Measurements from ENCODE around the gene MAVS. TPM values are rescaled to one million over a fixed set of nuclear protein-coding genes. Genes with fewer than 3 reads are reported as not detected.

Gene MAVS
- total RNA-seq, 1 donor from 2014 or later: 41.5 TPM

DNA sequence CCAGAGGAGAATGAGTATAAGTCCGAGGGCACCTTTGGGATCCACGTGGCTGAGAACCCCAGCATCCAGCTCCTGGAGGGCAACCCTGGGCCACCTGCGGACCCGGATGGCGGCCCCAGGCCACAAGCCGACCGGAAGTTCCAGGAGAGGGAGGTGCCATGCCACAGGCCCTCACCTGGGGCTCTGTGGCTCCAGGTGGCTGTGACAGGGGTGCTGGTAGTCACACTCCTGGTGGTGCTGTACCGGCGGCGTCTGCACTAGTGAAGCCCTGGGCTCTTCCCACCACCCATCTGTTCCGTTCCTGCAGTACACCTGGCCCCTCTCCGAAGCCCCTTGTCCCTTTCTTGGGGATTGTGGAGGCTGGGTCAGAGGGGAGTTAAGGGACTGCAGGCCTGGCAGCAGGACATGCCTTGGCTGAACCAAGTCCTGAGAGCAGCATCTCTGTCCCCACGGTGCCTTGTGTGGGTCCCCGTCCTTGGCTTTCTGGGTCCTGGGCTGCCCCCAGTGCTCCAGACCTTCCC is 19.3 kb downstream of the MAVS start:
- intact Hi-C loops (cut with DNase I): no loop called here
- H3K4me3 ChIP-seq: no peak overlapping the region
- H3K27ac ChIP-seq: no peak overlapping the region
- no peak for DNase-seq
- no peaks in the 10 kb centered on the region for H3K9me3 ChIP-seq
- no peak for ATAC-seq
- no peaks in the 10 kb centered on the region for H3K4me1 ChIP-seq
- TF ChIP-seq, protein P1, sequence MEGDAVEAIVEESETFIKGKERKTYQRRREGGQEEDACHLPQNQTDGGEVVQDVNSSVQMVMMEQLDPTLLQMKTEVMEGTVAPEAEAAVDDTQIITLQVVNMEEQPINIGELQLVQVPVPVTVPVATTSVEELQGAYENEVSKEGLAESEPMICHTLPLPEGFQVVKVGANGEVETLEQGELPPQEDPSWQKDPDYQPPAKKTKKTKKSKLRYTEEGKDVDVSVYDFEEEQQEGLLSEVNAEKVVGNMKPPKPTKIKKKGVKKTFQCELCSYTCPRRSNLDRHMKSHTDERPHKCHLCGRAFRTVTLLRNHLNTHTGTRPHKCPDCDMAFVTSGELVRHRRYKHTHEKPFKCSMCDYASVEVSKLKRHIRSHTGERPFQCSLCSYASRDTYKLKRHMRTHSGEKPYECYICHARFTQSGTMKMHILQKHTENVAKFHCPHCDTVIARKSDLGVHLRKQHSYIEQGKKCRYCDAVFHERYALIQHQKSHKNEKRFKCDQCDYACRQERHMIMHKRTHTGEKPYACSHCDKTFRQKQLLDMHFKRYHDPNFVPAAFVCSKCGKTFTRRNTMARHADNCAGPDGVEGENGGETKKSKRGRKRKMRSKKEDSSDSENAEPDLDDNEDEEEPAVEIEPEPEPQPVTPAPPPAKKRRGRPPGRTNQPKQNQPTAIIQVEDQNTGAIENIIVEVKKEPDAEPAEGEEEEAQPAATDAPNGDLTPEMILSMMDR (IDR thresholded peaks at IDR 0.05): no peak
- H3K36me3 ChIP-seq: peaks cover 85% of the 10 kb centered on the region
- no peaks in the 10 kb centered on the region for H3K27me3 ChIP-seq

DNA sequence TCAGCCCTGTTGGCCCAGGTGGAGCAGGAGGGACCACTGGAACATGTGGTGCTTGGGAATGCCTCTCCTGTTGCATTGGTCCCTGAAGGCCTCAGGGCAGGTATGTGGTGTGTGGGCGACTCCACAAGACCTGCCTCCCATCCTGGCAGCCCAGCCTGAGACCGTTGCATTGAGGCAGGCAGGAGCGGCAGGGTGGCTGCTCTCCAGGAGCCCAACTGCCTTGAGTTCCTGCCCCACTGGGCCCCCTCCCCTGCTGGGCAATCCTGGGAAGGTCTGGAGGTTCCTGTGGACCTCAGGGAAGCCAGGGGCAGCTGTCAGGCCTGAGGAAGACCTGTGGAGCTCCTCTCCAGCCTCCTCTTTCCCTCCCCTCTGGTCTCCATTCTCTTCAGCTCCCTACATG is 19.8 kb downstream of the MAVS start:
- ATAC-seq (no peak), DNase-seq (no peak)
- H3K36me3 ChIP-seq: peaks cover 85% of the 10 kb centered on the region
- H3K4me3 ChIP-seq: no peak overlapping the region
- H3K4me1 ChIP-seq: no peaks in the 10 kb centered on the region
- TF ChIP-seq, protein P1 (IDR thresholded peaks at IDR 0.05): no peak
- no peaks in the 10 kb centered on the region for H3K9me3 ChIP-seq
- no peak overlapping the region for H3K27ac ChIP-seq
- intact Hi-C loops (cut with DNase I): no loop called here
- H3K27me3 ChIP-seq: no peaks in the 10 kb centered on the region

DNA sequence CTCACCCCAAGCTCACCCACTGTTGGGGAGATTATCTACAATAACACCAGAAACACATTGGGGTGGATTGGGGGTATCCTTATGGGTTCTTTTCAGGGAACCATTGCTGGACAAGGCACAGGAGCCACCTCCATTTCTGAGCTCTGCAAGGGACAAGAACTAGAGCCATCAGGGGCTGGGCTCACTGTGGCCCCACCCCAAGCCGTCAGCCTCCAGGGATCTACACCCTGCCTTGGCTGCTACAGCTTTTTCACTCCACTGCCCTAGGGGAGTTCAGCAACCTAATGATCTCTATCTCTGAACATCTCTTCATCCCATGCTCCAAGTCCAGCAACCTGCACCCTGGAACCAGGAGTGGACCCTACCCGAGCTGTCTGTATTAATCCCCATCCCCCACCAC is 21.2 kb downstream of the MAVS start:
- intact Hi-C loops (cut with DNase I): no loop called here
- Histone ChIP-seq H3K27me3 (no peaks in the 10 kb centered on the region), H3K4me3 (no peak overlapping the region), H3K4me1 (no peaks in the 10 kb centered on the region), H3K9me3 (no peaks in the 10 kb centered on the region), H3K27ac (no peak overlapping the region), H3K36me3 (peaks cover 76% of the 10 kb centered on the region)
- TF ChIP-seq, protein P1 (IDR thresholded peaks at IDR 0.05): no peak
- no peak for DNase-seq
- no peak for ATAC-seq

DNA sequence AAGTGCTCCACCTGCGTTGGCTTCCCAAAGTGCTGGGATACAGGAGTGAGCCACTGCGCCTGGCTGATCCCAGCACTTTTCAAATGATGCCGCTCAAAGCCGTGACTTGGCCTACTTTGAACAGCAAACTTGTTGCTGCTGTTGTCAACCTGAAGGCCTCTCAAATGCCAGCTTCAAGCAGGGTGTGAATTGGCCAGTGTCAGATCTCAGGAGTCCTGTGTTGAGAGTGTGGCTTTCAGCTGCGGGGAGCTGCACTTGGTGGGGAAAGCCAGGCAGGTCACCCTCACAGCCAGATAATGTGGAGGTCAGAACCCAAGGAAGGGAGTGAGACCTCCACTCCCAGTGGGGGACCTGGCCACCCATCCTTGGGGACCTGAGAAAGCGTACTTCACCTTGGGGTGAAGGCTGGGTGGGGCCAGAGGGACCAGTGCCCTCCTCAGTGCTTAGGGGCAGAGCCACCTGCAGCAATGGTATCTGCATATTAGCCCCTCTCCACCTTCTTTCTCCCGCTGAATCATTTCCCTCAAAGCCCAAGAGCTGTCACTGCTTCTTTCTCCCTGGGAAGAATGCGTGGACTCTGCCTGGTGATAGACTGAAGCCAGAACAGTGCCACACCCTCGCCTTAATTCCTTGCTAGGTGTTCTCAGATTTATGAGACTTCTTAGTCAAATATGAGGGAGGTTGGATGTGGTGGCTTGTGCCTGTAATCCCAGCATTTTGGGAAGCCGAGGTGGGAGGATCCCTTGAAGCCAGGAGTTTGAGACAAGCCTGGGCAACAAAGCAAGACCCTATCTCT is 23.4 kb downstream of the MAVS start:
- ATAC-seq (no peak), DNase-seq (no peak)
- Histone ChIP-seq H3K27me3 (no peaks in the 10 kb centered on the region), H3K27ac (no peak overlapping the region), H3K36me3 (peaks cover 65% of the 10 kb centered on the region), H3K4me1 (no peaks in the 10 kb centered on the region), H3K9me3 (no peaks in the 10 kb centered on the region), H3K4me3 (no peak overlapping the region)
- TF ChIP-seq, protein P1 (IDR thresholded peaks at IDR 0.05): no peak
- intact Hi-C loops (cut with DNase I): no loop called here

DNA sequence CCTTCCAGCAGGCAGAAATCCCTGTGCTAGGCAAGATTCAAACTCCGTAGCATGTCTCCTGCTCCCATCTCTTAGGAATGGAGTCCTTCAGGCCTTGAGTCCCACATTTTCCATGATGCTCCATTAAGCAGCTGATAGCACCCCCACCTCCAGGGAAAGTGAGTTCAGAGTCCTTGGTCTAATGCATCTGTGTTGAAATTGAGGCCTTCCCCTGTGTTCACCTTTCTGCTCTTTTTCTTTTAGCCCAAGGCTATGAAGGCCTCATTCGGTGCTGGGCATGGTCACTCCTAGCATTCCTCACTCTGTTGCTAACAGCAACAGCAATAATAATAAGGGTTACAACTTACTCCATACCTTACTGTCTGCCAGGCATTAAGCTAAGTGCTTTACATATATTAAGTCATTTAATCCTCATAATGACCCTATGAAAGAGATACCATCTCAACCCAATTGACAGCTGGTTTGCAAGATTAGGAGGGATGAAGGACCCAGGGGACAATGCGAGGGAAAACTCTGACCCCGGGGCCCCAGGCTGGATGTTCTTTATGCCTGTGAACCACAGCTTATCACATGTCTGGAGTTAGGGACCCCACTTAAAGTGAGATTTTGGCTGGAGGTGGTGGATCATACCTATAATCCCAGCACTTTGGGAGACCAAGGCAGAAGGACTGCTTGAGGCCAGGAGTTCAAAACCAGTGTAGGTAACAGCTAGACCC is 25.1 kb downstream of the MAVS start:
- Histone ChIP-seq H3K27ac (no peak overlapping the region), H3K27me3 (no peaks in the 10 kb centered on the region), H3K9me3 (no peaks in the 10 kb centered on the region), H3K4me3 (no peak overlapping the region), H3K36me3 (peaks cover 48% of the 10 kb centered on the region), H3K4me1 (no peaks in the 10 kb centered on the region)
- intact Hi-C loops (cut with DNase I): no loop called here
- DNase-seq (no peak), ATAC-seq (no peak)
- TF ChIP-seq, protein P1 (IDR thresholded peaks at IDR 0.05): no peak

Data from upper lobe of right lung (tissue), 1 donor.